Measurements from ENCODE around the gene PPP2R1A. TPM values are rescaled to one million over a fixed set of nuclear protein-coding genes. Genes with fewer than 3 reads are reported as not detected.

The PPP2R1A gene
- total RNA-seq, 1 donor from 2014 or later = 154 TPM

GRCh38 chr19:52187407-52187806 is 2.4 kb upstream of the PPP2R1A start:
- H3K27ac ChIP-seq = no peak overlapping the region
- H3K9me3 ChIP-seq = no peaks in the 10 kb centered on the region
- no peak for DNase-seq
- no peak for ATAC-seq
- H3K27me3 ChIP-seq (ENCODE audit: low read depth) = no peaks in the 10 kb centered on the region
- H3K4me1 ChIP-seq = peaks cover 24% of the 10 kb centered on the region
- H3K4me3 ChIP-seq = no peak overlapping the region
- no peak for TF ChIP-seq CTCF (IDR thresholded peaks at IDR 0.05)
- intact Hi-C loops (cut with DNase I) = no loop called here
- H3K36me3 ChIP-seq = no peaks in the 10 kb centered on the region

GRCh38 chr19:52188822-52189734 is 774 bp upstream of the PPP2R1A start:
- intact Hi-C loops (cut with DNase I) = no loop called here
- H3K36me3 ChIP-seq = peaks cover 16% of the 10 kb centered on the region
- no peak for TF ChIP-seq CTCF (IDR thresholded peaks at IDR 0.05)
- peaks cover 36% of the 10 kb centered on the region for H3K4me1 ChIP-seq
- ATAC-seq = peak; percentile 2 to 10
- H3K9me3 ChIP-seq = no peaks in the 10 kb centered on the region
- peak overlapping the region; percentile 87 for H3K4me3 ChIP-seq
- DNase-seq = peak; percentile 99
- peak overlapping the region; percentile 88 for H3K27ac ChIP-seq
- no peaks in the 10 kb centered on the region for H3K27me3 ChIP-seq (ENCODE audit: low read depth)

GRCh38 chr19:52190487-52191293 is 838 bp downstream of the PPP2R1A start:
- peak overlapping the region; percentile 99 for H3K27ac ChIP-seq
- H3K9me3 ChIP-seq = no peaks in the 10 kb centered on the region
- ATAC-seq (no peak), DNase-seq (peak; percentile 55)
- H3K4me1 ChIP-seq = peaks cover 36% of the 10 kb centered on the region
- intact Hi-C loops (cut with DNase I) = no loop called here
- no peak for TF ChIP-seq CTCF (IDR thresholded peaks at IDR 0.05)
- no peaks in the 10 kb centered on the region for H3K27me3 ChIP-seq (ENCODE audit: low read depth)
- H3K36me3 ChIP-seq = peaks cover 29% of the 10 kb centered on the region
- H3K4me3 ChIP-seq = peak overlapping the region; percentile 87

- Histone ChIP-seq H3K4me3 (peak overlapping the region; percentile 87), H3K4me1 (peaks cover 36% of the 10 kb centered on the region), H3K27me3 (ENCODE audit: low read depth) (no peaks in the 10 kb centered on the region), H3K27ac (no peak overlapping the region), H3K9me3 (no peaks in the 10 kb centered on the region), H3K36me3 (peaks cover 36% of the 10 kb centered on the region)
- DNase-seq (no peak), ATAC-seq (no peak)
- no peak for TF ChIP-seq CTCF (IDR thresholded peaks at IDR 0.05)
- intact Hi-C loops (cut with DNase I) = no loop called here
Measured at GRCh38 chr19:52191389-52191788, 1.5 kb downstream of the PPP2R1A start.

- DNase-seq (no peak), ATAC-seq (no peak)
- H3K27me3 ChIP-seq (ENCODE audit: low read depth) = no peaks in the 10 kb centered on the region
- H3K36me3 ChIP-seq = peaks cover 41% of the 10 kb centered on the region
- no peak overlapping the region for H3K27ac ChIP-seq
- TF ChIP-seq CTCF (IDR thresholded peaks at IDR 0.05) = no peak
- H3K4me1 ChIP-seq = peaks cover 36% of the 10 kb centered on the region
- peak overlapping the region; percentile 87 for H3K4me3 ChIP-seq
- no peaks in the 10 kb centered on the region for H3K9me3 ChIP-seq
- intact Hi-C loops (cut with DNase I) = no loop called here
Measured at GRCh38 chr19:52191951-52192350, 2.1 kb downstream of the PPP2R1A start.

All from lower lobe of right lung (tissue), 2 donors.